ENCODE data around the gene BLVRB.

DNA sequence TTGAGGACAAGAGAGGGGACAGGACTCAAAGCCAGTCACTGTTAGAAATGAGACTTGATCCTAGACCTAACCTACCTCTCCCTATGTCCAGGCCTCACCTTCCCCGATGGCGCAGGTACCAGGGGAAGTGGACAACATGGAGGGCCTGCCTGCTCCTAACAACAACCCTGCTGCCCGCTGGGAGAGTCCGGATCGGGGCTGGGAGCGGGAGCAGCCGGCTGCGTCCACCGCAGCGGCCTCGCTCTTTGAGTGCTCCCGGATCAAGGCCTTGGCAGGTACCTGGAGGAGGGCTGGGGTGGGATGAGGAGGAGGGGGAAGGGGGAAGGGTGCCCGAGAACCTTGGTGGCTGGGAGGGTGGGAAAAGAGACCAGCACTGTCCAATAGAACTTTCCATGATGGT, 7.0 kb upstream of the BLVRB start:
- TF ChIP-seq, protein P1, sequence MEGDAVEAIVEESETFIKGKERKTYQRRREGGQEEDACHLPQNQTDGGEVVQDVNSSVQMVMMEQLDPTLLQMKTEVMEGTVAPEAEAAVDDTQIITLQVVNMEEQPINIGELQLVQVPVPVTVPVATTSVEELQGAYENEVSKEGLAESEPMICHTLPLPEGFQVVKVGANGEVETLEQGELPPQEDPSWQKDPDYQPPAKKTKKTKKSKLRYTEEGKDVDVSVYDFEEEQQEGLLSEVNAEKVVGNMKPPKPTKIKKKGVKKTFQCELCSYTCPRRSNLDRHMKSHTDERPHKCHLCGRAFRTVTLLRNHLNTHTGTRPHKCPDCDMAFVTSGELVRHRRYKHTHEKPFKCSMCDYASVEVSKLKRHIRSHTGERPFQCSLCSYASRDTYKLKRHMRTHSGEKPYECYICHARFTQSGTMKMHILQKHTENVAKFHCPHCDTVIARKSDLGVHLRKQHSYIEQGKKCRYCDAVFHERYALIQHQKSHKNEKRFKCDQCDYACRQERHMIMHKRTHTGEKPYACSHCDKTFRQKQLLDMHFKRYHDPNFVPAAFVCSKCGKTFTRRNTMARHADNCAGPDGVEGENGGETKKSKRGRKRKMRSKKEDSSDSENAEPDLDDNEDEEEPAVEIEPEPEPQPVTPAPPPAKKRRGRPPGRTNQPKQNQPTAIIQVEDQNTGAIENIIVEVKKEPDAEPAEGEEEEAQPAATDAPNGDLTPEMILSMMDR (IDR thresholded peaks at IDR 0.05): no peak
- no peak for TF ChIP-seq POLR2A (IDR thresholded peaks at IDR 0.05)
- TF ChIP-seq POLR2AphosphoS5 (IDR thresholded peaks at IDR 0.05): no peak
- no peak for TF ChIP-seq EP300 (IDR thresholded peaks at IDR 0.05)
